Endodermal cell (in vitro differentiated cells): ENCODE measurements around the gene SYT2. TPM values are rescaled to one million over a fixed set of nuclear protein-coding genes. Genes with fewer than 3 reads are reported as not detected.

Experiments
- DNase-seq: peaks from one replicate; pipeline ENCODE4 v3.0.0-alpha.2; 2017
- H3K27ac ChIP-seq: 2 replicates; pipeline ENCODE4 v1.5.1; 2013; ENCODE audit warnings: mild to moderate bottlenecking, low read depth, low read length, moderate library complexity
- H3K27me3 ChIP-seq: 2 replicates; pipeline ENCODE4 v1.6.1; 2013; ENCODE audit warnings: mild to moderate bottlenecking, low read length, moderate library complexity; ENCODE audit not compliant: insufficient read depth, control insufficient read depth, poor library complexity, severe bottlenecking
- H3K36me3 ChIP-seq: 2 replicates; pipeline ENCODE4 v1.7.0; 2013; ENCODE audit warnings: mild to moderate bottlenecking, low read length, moderate library complexity; ENCODE audit not compliant: control insufficient read depth, insufficient read depth
- H3K4me1 ChIP-seq: one replicate; pipeline ENCODE4 v1.7.0; 2013; ENCODE audit warnings: low read length; ENCODE audit not compliant: control insufficient read depth, insufficient read depth
- H3K4me3 ChIP-seq: 2 replicates; pipeline ENCODE4 v1.5.1; 2013; ENCODE audit warnings: mild to moderate bottlenecking, low read length, moderate library complexity
- H3K9ac ChIP-seq: 2 replicates; pipeline ENCODE4 v1.6.1; 2013; ENCODE audit warnings: mild to moderate bottlenecking, low read length, moderate library complexity; ENCODE audit not compliant: poor library complexity, severe bottlenecking; ENCODE audit errors: extremely low read depth
- H3K9me3 ChIP-seq: 2 replicates; pipeline ENCODE4 v1.6.1; 2013; ENCODE audit warnings: mild to moderate bottlenecking, low read length, moderate library complexity; ENCODE audit not compliant: control insufficient read depth
- H3K27ac Mint-ChIP-seq: 2 replicates; pipeline ENCODE4 v1.8.0; 2020; ENCODE audit warnings: mixed read lengths
- H3K27me3 Mint-ChIP-seq: 2 replicates; pipeline ENCODE4 v1.8.0; 2021; ENCODE audit warnings: mild to moderate bottlenecking, mixed read lengths; ENCODE audit not compliant: insufficient read depth
- H3K36me3 Mint-ChIP-seq: 2 replicates; pipeline ENCODE4 v1.8.0; 2020; ENCODE audit warnings: low read depth, mixed read lengths
- H3K4me1 Mint-ChIP-seq: 2 replicates; pipeline ENCODE4 v1.8.0; 2020; ENCODE audit warnings: mixed read lengths
- H3K4me3 Mint-ChIP-seq: 2 replicates; pipeline ENCODE4 v1.8.0; 2020; ENCODE audit warnings: mild to moderate bottlenecking, moderate library complexity, mixed read lengths
- H3K9me3 Mint-ChIP-seq: 2 replicates; pipeline ENCODE4 v1.8.0; 2020; ENCODE audit warnings: mild to moderate bottlenecking, mixed read lengths
- CTCF ChIP-seq: fragments of 200-600 bp; sonication (generic); conservative IDR thresholded peaks from 2 replicates; pipeline ENCODE4 v1.5.0; 2021; ENCODE audit warnings: antibody characterized with exemption, mild to moderate bottlenecking
- whole genome bisulfite sequencing, 2 experiments: methylation state at CpG; one replicate each; pipeline versions ENCODE4 v1.1.5 to v1.1.7; 2013; ENCODE audit warnings: missing lambda C conversion rate in 2 of 2, mixed read lengths in 1 of 2; ENCODE audit not compliant: insufficient coverage in 1 of 2, insufficient read length in 1 of 2; 5-methylcytosine and 5-hydroxymethylcytosine counted together
- total RNA-seq, 2 donors: library from RNA; stranded (reverse); fragmentation: NEBNext Ultra II Directional in 1 of 2; extraction: Animal tissue kit (Norgen Biotek cat#: 25700) in 1 of 2; gene quantifications; 2 replicates in 1 of 2; 3 replicates in 1 of 2; pipeline ENCODE4 v1.2.1, GENCODE V29; 2021

SYT2 gene
- total RNA-seq, 2 donors from 2014 or later, result 2.9 to 4.4 TPM

DNA sequence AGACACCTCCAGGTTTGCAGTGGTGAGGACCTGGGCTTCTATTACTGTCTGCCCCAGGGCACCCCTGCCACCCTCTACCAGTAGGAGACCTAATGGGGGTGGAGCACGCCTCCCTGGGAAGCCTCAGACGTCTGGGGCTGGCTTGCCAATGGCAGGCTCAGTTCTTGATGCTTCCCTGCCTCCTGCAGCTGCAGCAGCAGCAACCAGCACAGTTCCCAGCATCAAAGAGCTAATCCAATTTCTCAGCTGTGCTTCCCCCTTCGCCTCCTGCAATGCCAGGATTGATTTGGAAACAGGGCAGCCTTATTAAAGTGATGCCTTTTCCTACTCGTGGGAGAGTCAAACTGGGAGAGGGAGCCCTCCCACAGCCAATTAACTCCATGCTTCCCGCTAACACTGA lies 8.2 kb downstream of the SYT2 start:
- H3K27ac Mint-ChIP-seq, result no peak overlapping the region
- WGBS, 2 experiments, result 49 to 63% methylated on average over 2 to 5 of the region's 5 CpGs
- H3K27ac ChIP-seq, result no peak overlapping the region
- no peak for DNase-seq
- H3K27me3 Mint-ChIP-seq, result peaks cover 16% of the 10 kb centered on the region
- H3K36me3 Mint-ChIP-seq, result no peaks in the 10 kb centered on the region
- TF ChIP-seq CTCF, result no peak
- no peaks in the 10 kb centered on the region for H3K9me3 ChIP-seq
- no peaks in the 10 kb centered on the region for H3K9me3 Mint-ChIP-seq
- H3K4me3 ChIP-seq, result no peak overlapping the region
- peaks cover 22% of the 10 kb centered on the region for H3K27me3 ChIP-seq
- no peaks in the 10 kb centered on the region for H3K4me1 ChIP-seq
- no peak overlapping the region for H3K9ac ChIP-seq
- H3K4me1 Mint-ChIP-seq, result no peaks in the 10 kb centered on the region
- no peaks in the 10 kb centered on the region for H3K36me3 ChIP-seq
- no peak overlapping the region for H3K4me3 Mint-ChIP-seq

DNA sequence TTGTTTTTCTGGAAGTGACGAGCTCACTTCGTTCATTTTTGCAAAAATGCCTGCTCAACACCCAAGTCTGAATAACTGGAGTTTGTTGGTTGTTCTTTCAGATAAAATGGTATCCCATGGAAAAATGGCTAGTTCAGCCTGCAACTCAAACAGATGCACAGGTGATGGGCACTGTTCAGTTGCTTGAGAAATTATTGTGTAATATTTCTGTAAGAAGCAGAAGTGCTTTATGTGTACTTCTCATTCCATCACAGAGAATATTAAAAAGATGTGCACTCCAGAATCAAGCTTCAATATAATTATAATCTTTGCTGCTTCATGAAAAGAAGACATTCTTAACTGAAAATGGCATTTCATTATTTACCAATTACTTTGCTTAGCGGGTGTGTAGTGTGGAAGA lies 9.1 kb downstream of the SYT2 start:
- Mint-ChIP-seq H3K4me3 (no peak overlapping the region), H3K9me3 (no peaks in the 10 kb centered on the region), H3K36me3 (no peaks in the 10 kb centered on the region), H3K4me1 (no peaks in the 10 kb centered on the region), H3K27me3 (peaks cover 7% of the 10 kb centered on the region), H3K27ac (no peak overlapping the region)
- WGBS, 2 experiments, result 93 to 100% methylated on average over 2 to 3 of the region's 3 CpGs
- Histone ChIP-seq H3K4me1 (no peaks in the 10 kb centered on the region), H3K27ac (no peak overlapping the region), H3K36me3 (no peaks in the 10 kb centered on the region), H3K9ac (no peak overlapping the region), H3K27me3 (peaks cover 14% of the 10 kb centered on the region), H3K9me3 (no peaks in the 10 kb centered on the region), H3K4me3 (no peak overlapping the region)
- DNase-seq, result no peak
- no peak for TF ChIP-seq CTCF

- no peak for TF ChIP-seq CTCF
- H3K4me3 ChIP-seq, result no peak overlapping the region
- Mint-ChIP-seq H3K4me1 (no peaks in the 10 kb centered on the region), H3K36me3 (no peaks in the 10 kb centered on the region), H3K4me3 (no peak overlapping the region), H3K9me3 (no peaks in the 10 kb centered on the region), H3K27ac (no peak overlapping the region), H3K27me3 (peaks cover 12% of the 10 kb centered on the region)
- no peaks in the 10 kb centered on the region for H3K9me3 ChIP-seq
- 81 to 82% methylated on average over 5 of the region's 5 CpGs for WGBS, 2 experiments
- DNase-seq, result no peak
- H3K9ac ChIP-seq, result no peak overlapping the region
- no peaks in the 10 kb centered on the region for H3K4me1 ChIP-seq
- peaks cover 16% of the 10 kb centered on the region for H3K27me3 ChIP-seq
- H3K36me3 ChIP-seq, result no peaks in the 10 kb centered on the region
- H3K27ac ChIP-seq, result no peak overlapping the region
Observed at GRCh38 chr1:202700061-202700460, 10.2 kb downstream of the SYT2 start.
